ENCODE data around the gene ZNF385B.

- TF ChIP-seq POLR2AphosphoS5 (IDR thresholded peaks at IDR 0.05) (no peak), CTCF (IDR thresholded peaks at IDR 0.05) (no peak)
Measured at GRCh38 chr2:179652296-179652695, 209.1 kb downstream of the ZNF385B start.

All from stomach (tissue), 4 donors.